Liver (tissue), 9 donors: ENCODE measurements around the gene RNF214. TPM values are rescaled to one million over a fixed set of nuclear protein-coding genes. Genes with fewer than 3 reads are reported as not detected.

ENCODE experiments used
- DNase-seq: peaks from one replicate; pipeline ENCODE4 v3.0.0-alpha.2; 2017; ENCODE audit warnings: low spot score
- H3K27ac ChIP-seq, 2 donors: one replicate each; pipeline ENCODE4 v1.7.0; 2013; ENCODE audit warnings: inconsistent platforms in 2 of 2, low read length in 2 of 2, control low read depth in 1 of 2, low read depth in 1 of 2, mild to moderate bottlenecking in 1 of 2
- H3K27me3 ChIP-seq, 4 donors: one replicate each; pipeline versions ENCODE4 v1.6.1 to v1.7.0; 2013; ENCODE audit warnings: low read length in 3 of 4, inconsistent platforms in 1 of 4, mild to moderate bottlenecking in 1 of 4, moderate library complexity in 1 of 4; ENCODE audit not compliant: control insufficient read depth in 4 of 4, insufficient read depth in 4 of 4
- H3K36me3 ChIP-seq, 4 donors: one replicate each; pipeline versions ENCODE4 v1.6.1 to v1.7.0; 2013; ENCODE audit warnings: low read length in 3 of 4, mild to moderate bottlenecking in 3 of 4, low read depth in 1 of 4, moderate library complexity in 1 of 4; ENCODE audit not compliant: control insufficient read depth in 4 of 4, insufficient read depth in 3 of 4
- H3K4me1 ChIP-seq, 4 donors: one replicate each; pipeline versions ENCODE4 v1.6.1 to v1.7.0; 2013; ENCODE audit warnings: low read length in 3 of 4, mild to moderate bottlenecking in 3 of 4, moderate library complexity in 1 of 4; ENCODE audit not compliant: control insufficient read depth in 4 of 4, insufficient read depth in 4 of 4
- H3K4me3 ChIP-seq, 3 donors: one replicate each; pipeline versions ENCODE4 v1.6.1 to v1.7.0; 2013; ENCODE audit warnings: low read length in 3 of 3, control low read depth in 1 of 3, low read depth in 1 of 3, mild to moderate bottlenecking in 1 of 3
- H3K9ac ChIP-seq, 2 donors: one replicate each; pipeline ENCODE4 v1.7.0; 2013; ENCODE audit warnings: low read length in 2 of 2, mild to moderate bottlenecking in 2 of 2, moderate library complexity in 2 of 2, control low read depth in 1 of 2, low read depth in 1 of 2
- H3K9me3 ChIP-seq, 4 donors: one replicate each; pipeline versions ENCODE4 v1.6.1 to v1.7.0; 2013; ENCODE audit warnings: low read length in 3 of 4; ENCODE audit not compliant: control insufficient read depth in 4 of 4
- EGR1 ChIP-seq, 2 donors: IDR thresholded peaks; 2 replicates each; pipeline ENCODE4 v1.6.1; 2016 to 2018; ENCODE audit warnings: antibody characterized with exemption in 2 of 2, low read depth in 2 of 2
- FOXA1 ChIP-seq: IDR thresholded peaks from 2 replicates; pipeline ENCODE4 v1.6.1; 2016; ENCODE audit warnings: antibody characterized with exemption
- FOXA2 ChIP-seq: IDR thresholded peaks from 2 replicates; pipeline ENCODE4 v1.6.1; 2016; ENCODE audit warnings: antibody characterized with exemption
- GABPA ChIP-seq, 2 donors: IDR thresholded peaks in 1 of 2; conservative IDR thresholded peaks in 1 of 2; 2 replicates each; pipeline ENCODE4 v1.6.1; 2016; ENCODE audit warnings: antibody characterized with exemption in 2 of 2, mild to moderate bottlenecking in 1 of 2, moderate library complexity in 1 of 2
- HNF4A ChIP-seq, 2 donors: conservative IDR thresholded peaks; 2 replicates each; pipeline ENCODE4 v1.6.1; 2016; ENCODE audit warnings: antibody characterized with exemption in 2 of 2, mild to moderate bottlenecking in 2 of 2
- HNF4G ChIP-seq: IDR thresholded peaks from 2 replicates; pipeline ENCODE4 v1.6.1; 2016; ENCODE audit warnings: antibody characterized with exemption
- JUND ChIP-seq, 2 donors: IDR thresholded peaks; 2 replicates each; pipeline ENCODE4 v1.6.1; 2016; ENCODE audit warnings: antibody characterized with exemption in 2 of 2
- NR2F2 ChIP-seq: IDR thresholded peaks from 2 replicates; pipeline ENCODE4 v1.6.1; 2016; ENCODE audit warnings: antibody characterized with exemption
- RAD21 ChIP-seq, 2 donors: IDR thresholded peaks; 2 replicates each; pipeline ENCODE4 v1.6.1; 2016; ENCODE audit warnings: antibody characterized with exemption in 2 of 2, mild to moderate bottlenecking in 2 of 2
- SP1 ChIP-seq: IDR thresholded peaks from 2 replicates; pipeline ENCODE4 v1.6.1; 2018; ENCODE audit warnings: antibody characterized with exemption, mild to moderate bottlenecking
- TAF1 ChIP-seq: conservative IDR thresholded peaks from 2 replicates; pipeline ENCODE4 v1.6.1; 2016; ENCODE audit warnings: antibody characterized with exemption, mild to moderate bottlenecking
- YY1 ChIP-seq: IDR thresholded peaks from 2 replicates; pipeline ENCODE4 v1.6.1; 2016; ENCODE audit warnings: antibody characterized with exemption, mild to moderate bottlenecking
- WGBS: extraction: QIAGEN DNeasy Blood & Tissue Kit; methylation state at CpG from one replicate; pipeline ENCODE4 v1.1.7; 2013; 5-methylcytosine and 5-hydroxymethylcytosine counted together
- polyA plus RNA-seq, 2 donors: library from polyadenylated mRNA; stranded (reverse) in 1 of 2; unstranded in 1 of 2; fragments of 200-250 nt in 1 of 2; fragments of >200 nt in 1 of 2; fragmentation: Nextera tagmentation in 1 of 2; extraction: Ambion mirVana in 1 of 2; gene quantifications; one replicate each; pipeline versions ENCODE4 v1.2.1 to v1.2.3, GENCODE V29; 2013 to 2015
- total RNA-seq, 2 donors: library from RNA; depleted of rRNA; stranded (reverse); fragments of >200 nt; gene quantifications; one replicate each; pipeline ENCODE4 v1.2.3, GENCODE V29; 2014
- TF ChIP-seq, protein P1 (sequence below): IDR thresholded peaks from 2 replicates; pipeline ENCODE4 v1.6.1; 2016; ENCODE audit warnings: antibody characterized with exemption
- TF ChIP-seq, protein P2 (sequence below): IDR thresholded peaks from 2 replicates; pipeline ENCODE4 v1.6.1; 2016; ENCODE audit warnings: antibody characterized with exemption, mild to moderate bottlenecking
- TF ChIP-seq, protein P3 (sequence below): IDR thresholded peaks from 2 replicates; pipeline ENCODE4 v1.6.1; 2016; ENCODE audit warnings: antibody characterized with exemption
- donor health status: healthy.
- donor health status: healthy.
- donor health status: healthy.
- donor health status: healthy.
- donor health status: healthy.

RNF214 gene
- total and polyA plus RNA-seq, 4 donors, result 4.6 to 6.2 (median 6.0) TPM

DNA sequence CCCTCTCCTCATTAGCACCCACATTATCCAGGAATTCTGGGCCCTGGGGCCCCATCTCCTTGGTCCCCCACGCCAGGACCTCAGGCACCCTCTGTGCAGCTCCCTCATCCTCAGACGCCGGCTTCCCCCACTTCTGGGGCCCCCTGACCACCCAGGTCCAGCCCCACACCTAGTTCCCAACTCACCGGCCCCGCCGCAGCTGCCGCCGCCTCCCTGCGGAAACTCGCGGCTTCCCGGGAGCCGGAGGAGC is 704 bp upstream of the RNF214 start, which contains the start of gene PCSK7:
PCSK7 (minus strand) TSS at position 232 of the 250 bp plus-strand sequence. CDS start 2,229 bp downstream, outside the sequence.
- H3K4me1 ChIP-seq, result peaks cover 3 to 26% (median 20%) of the 10 kb centered on the region in 4 donors
- H3K9ac ChIP-seq, result peak within 1 kb of the TSS; percentile 76 to 81
- H3K27ac ChIP-seq, result peak within 1 kb of the TSS; percentile 59 to 93
- WGBS, result under 1% methylated on average over 13 of the region's 13 CpGs
- no peaks in the 10 kb centered on the region for H3K9me3 ChIP-seq
- no peak for DNase-seq
- H3K36me3 ChIP-seq, result peaks cover 9 to 21% (median 14%) of the 10 kb centered on the region in 4 donors
- H3K4me3 ChIP-seq, result peak within 1 kb of the TSS; percentile 83 to 98 (median 94)
- no peaks in the 10 kb centered on the region for H3K27me3 ChIP-seq
- TF ChIP-seq, protein P1, sequence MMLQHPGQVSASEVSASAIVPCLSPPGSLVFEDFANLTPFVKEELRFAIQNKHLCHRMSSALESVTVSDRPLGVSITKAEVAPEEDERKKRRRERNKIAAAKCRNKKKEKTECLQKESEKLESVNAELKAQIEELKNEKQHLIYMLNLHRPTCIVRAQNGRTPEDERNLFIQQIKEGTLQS, result no peak
- TF ChIP-seq GABPA (IDR thresholded peaks at IDR 0.05 in 1 of 2, conservative IDR thresholded peaks at IDR 0.05 in 1 of 2), result peak in 1 of 2 donors; percentile 79
- TF ChIP-seq RAD21 (IDR thresholded peaks at IDR 0.05), result no peak
- TF ChIP-seq NR2F2, result no peak
- no peak for TF ChIP-seq HNF4A (conservative IDR thresholded peaks at IDR 0.05)

DNA sequence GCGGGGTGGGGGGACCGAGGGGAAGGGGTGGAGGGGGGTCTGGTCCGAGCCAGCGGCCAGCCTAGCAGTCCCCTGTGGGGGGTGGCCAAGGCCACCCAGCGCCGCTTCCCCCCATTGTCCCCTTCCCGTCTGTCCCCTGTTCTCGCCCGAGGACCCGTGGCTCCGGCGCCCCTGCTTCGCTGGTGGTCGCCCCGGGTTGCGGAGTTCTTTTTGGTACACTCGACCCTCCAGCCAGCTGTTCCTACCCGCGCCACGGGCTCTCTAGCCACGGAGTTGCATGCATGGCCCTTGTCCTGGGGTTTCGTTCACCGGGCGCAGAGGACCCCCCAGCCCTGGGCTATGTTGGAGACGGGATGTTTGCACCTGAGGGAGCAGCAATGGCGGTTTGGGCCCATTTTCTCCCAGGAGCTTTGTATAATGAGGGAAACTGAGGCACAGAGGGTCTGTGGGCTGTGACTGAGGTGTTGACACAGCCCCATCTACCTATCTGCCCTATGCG is 489 bp downstream of the RNF214 start:
- DNase-seq, result no peak
- Histone ChIP-seq H3K36me3 (peaks cover 5 to 14% (median 9%) of the 10 kb centered on the region in 4 donors), H3K9ac (peak overlapping the region; percentile 8 to 32), H3K4me3 (peak overlapping the region; percentile 70 to 83 (median 82)), H3K27me3 (no peaks in the 10 kb centered on the region), H3K27ac (peak overlapping the region; percentile 39 to 59), H3K4me1 (peaks cover 3 to 26% (median 20%) of the 10 kb centered on the region in 4 donors), H3K9me3 (no peaks in the 10 kb centered on the region)
- no peak for TF ChIP-seq GABPA (IDR thresholded peaks at IDR 0.05 in 1 of 2, conservative IDR thresholded peaks at IDR 0.05 in 1 of 2)
- TF ChIP-seq NR2F2, result no peak
- TF ChIP-seq SP1, result no peak
- TF ChIP-seq, protein P2, sequence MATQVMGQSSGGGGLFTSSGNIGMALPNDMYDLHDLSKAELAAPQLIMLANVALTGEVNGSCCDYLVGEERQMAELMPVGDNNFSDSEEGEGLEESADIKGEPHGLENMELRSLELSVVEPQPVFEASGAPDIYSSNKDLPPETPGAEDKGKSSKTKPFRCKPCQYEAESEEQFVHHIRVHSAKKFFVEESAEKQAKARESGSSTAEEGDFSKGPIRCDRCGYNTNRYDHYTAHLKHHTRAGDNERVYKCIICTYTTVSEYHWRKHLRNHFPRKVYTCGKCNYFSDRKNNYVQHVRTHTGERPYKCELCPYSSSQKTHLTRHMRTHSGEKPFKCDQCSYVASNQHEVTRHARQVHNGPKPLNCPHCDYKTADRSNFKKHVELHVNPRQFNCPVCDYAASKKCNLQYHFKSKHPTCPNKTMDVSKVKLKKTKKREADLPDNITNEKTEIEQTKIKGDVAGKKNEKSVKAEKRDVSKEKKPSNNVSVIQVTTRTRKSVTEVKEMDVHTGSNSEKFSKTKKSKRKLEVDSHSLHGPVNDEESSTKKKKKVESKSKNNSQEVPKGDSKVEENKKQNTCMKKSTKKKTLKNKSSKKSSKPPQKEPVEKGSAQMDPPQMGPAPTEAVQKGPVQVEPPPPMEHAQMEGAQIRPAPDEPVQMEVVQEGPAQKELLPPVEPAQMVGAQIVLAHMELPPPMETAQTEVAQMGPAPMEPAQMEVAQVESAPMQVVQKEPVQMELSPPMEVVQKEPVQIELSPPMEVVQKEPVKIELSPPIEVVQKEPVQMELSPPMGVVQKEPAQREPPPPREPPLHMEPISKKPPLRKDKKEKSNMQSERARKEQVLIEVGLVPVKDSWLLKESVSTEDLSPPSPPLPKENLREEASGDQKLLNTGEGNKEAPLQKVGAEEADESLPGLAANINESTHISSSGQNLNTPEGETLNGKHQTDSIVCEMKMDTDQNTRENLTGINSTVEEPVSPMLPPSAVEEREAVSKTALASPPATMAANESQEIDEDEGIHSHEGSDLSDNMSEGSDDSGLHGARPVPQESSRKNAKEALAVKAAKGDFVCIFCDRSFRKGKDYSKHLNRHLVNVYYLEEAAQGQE, result no peak
- 2% methylated on average over 27 of the region's 27 CpGs for WGBS

DNA sequence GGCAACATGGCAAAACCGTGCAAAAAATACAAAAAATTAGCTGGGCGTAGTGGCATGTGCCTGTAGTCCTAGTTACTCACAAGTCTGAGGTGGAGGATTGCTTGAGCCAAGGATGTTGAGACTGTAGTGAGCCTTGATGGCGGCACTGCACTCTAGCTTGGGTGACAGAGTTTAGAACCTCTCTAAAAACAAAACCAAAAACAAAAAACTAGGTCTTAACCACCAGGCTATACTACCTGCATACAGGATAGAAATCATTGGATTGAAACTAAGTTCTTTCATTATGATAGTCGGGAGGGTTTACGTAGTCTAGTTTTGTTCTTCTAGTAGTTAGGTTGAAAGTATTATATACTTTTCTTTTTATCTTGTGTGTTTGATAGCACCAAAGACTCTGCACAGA is 5.8 kb downstream of the RNF214 start:
- Histone ChIP-seq H3K9ac (no peak overlapping the region), H3K9me3 (no peaks in the 10 kb centered on the region), H3K4me3 (no peak overlapping the region), H3K27me3 (no peaks in the 10 kb centered on the region), H3K4me1 (peaks cover 0 to 5% (median 4%) of the 10 kb centered on the region in 4 donors), H3K36me3 (peaks cover 2 to 21% (median 10%) of the 10 kb centered on the region in 4 donors), H3K27ac (no peak overlapping the region)
- DNase-seq, result no peak
- 95% methylated on average over 5 of the region's 5 CpGs for WGBS
- TF ChIP-seq YY1, result no peak
- TF ChIP-seq EGR1 (IDR thresholded peaks at IDR 0.05; ENCODE audit: low read depth in 2 of 2), result no peak
- TF ChIP-seq TAF1, result no peak
- no peak for TF ChIP-seq FOXA1
- TF ChIP-seq, protein P2, result no peak
- TF ChIP-seq FOXA2, result no peak
- TF ChIP-seq NR2F2, result no peak
- no peak for TF ChIP-seq RAD21 (IDR thresholded peaks at IDR 0.05)
- TF ChIP-seq GABPA (IDR thresholded peaks at IDR 0.05 in 1 of 2, conservative IDR thresholded peaks at IDR 0.05 in 1 of 2), result no peak
- TF ChIP-seq, protein P3, sequence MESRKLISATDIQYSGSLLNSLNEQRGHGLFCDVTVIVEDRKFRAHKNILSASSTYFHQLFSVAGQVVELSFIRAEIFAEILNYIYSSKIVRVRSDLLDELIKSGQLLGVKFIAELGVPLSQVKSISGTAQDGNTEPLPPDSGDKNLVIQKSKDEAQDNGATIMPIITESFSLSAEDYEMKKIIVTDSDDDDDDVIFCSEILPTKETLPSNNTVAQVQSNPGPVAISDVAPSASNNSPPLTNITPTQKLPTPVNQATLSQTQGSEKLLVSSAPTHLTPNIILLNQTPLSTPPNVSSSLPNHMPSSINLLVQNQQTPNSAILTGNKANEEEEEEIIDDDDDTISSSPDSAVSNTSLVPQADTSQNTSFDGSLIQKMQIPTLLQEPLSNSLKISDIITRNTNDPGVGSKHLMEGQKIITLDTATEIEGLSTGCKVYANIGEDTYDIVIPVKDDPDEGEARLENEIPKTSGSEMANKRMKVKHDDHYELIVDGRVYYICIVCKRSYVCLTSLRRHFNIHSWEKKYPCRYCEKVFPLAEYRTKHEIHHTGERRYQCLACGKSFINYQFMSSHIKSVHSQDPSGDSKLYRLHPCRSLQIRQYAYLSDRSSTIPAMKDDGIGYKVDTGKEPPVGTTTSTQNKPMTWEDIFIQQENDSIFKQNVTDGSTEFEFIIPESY, result no peak
- no peak for TF ChIP-seq JUND (IDR thresholded peaks at IDR 0.05)
- TF ChIP-seq HNF4G, result no peak
- TF ChIP-seq, protein P1, result no peak
